GM19324 (cell line): ENCODE results near the gene ASIC2.

ENCODE experiments used
- ATAC-seq: cut with Tn5 transposase; IDR thresholded peaks from one replicate; pipeline ENCODE4 v1.9.1; 2021; ENCODE audit warnings: mild to moderate bottlenecking, moderate library complexity; ENCODE audit not compliant: unreplicated experiment, low FRiP score

The ASIC2 gene

DNA sequence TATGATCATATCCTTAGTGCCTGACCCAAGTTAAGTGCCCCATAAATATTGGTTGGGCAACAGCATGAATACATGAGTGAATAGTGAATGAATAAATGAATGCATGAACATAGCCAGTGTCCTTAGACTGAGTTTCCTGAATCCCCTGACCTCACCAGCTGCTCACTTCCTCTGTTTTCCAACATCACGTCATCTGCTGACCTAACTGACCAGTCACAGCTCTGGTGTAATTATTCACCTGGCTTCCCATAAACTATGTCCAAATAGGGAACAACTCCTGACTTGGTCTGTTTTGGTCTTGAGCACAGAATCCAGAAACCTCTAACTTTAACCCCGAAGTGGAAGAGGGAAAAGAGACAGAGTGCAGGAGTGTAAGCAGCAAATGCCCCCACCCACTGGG, 83.4 kb downstream of the ASIC2 start:
- ATAC-seq = no peak

DNA sequence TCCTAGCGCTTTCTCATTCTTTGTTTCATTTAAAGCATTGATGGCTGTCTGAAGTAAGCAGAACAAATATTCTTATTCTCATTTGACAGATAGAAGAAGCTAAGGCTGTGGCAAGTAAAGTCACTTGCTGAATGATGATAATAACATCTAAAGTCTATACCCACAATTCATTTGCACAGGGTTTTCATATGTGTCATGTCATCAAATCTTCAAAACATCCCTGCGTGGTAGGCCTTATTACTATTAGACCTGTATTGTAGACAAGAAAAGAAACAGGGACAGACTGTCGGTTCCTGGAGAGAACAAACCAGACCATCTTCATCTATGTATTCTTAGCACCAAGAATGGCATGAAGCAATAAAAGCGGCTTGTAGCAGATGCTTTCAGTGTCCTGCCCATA, 85.9 kb downstream of the ASIC2 start:
- no peak for ATAC-seq

DNA sequence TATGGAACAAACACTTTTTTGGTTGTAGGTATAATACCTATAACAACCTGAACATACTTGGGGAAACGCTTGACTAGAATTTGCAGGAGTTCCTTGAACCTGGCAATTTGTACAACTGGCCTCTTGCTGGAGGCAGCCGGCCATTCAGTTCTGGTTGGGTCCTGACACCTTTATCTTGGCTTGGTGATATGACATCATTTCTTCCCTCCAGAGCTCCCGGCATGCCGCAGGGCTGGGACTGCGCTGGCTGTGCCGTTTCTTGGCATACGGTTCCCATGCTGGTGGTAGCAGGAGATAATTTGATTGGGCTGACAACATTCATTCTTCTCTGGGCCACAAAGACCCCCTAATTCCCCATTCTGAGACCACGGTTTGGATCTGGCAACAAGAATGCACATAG, 87.5 kb downstream of the ASIC2 start:
- ATAC-seq = no peak

DNA sequence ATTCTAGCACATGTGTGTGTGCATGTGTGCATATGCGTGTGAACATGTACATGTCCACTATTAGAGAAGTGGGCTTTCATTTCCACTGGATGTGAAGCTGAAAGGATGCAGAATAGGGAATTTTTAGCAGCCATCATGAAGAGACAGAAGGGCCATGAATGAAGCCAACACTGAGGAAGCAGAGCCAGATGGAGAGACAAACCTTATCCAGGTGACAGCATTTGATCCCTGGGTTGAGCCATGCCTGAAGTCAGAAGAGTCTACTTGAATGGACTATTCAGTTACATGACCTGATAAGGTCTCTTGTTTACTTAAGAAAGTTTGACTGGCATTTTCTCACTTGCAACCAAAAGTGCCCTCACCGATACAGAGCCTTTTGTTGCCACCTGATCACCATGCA, 88.4 kb downstream of the ASIC2 start:
- ATAC-seq = no peak

DNA sequence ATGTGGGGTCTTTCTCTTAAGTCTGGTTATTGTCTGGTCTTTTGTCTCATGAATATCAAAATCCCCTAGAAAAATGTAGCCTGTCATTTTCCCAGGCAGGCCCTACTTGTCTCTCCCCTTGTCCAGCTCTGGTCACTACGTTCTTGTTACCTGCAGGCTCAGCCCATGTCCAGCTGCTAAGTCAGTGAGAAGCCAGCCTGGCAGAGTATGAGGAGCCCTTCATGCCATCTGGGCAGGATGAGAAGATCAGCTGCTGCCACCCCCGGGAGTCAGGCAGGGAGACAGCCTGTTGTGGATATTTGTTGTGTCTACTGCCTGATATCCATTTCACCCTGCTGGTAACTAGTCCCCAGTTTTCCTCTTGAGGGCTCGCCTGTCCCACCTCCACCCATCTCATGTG, 88.9 kb downstream of the ASIC2 start:
- ATAC-seq = no peak

DNA sequence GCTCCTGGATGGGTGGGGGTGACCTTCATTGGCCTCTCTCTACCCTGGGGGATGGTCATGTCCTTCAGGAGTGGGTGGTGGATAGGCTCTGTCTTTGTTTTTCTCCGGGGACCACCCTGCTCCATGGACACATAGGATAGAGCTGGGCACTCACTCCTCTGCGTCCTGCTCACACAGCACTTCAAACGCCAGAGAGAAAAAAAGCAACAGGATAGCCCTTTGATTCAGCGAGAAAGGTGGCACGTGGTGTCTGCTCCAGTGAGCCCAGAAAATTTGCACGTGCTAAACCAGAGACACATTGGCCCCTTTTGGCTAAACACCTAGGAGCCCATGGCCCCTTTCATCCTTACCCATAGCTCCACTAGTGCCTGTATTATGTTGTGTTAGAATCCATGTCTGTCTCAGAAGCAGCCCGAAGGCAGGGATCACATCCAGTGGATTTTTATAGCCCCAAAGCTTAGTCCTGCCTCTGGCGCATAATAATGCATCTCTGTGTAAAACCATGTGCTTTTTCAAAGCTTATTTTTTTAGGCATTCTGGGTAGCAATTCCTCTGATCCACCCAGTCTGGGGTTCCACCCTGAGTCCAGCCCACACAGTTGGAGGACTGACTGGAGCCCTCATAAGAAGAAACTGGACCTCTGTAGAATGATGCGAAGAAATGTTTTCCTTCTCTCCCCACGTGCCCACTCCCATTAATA, 90.1 kb downstream of the ASIC2 start:
- no peak for ATAC-seq

DNA sequence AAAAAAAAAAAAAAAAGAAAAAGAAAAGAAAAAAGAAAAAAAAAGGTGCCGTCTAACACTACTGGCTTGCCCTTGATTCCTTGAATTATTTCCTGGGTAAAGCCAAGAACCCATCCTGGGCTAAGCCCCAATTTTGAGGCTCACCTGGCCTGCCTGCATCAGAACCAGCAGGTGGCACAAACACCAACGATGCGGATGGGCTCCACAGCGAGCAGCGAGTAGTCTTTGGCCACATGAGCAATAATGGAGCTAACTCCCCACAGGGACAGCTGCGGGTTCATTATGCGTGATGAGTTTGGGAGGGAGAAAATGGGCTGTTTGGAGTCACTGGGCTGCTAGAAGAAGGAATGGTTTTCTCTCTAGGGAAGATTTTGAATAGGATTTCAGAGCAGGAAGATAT, 91.1 kb downstream of the ASIC2 start:
- no peak for ATAC-seq

DNA sequence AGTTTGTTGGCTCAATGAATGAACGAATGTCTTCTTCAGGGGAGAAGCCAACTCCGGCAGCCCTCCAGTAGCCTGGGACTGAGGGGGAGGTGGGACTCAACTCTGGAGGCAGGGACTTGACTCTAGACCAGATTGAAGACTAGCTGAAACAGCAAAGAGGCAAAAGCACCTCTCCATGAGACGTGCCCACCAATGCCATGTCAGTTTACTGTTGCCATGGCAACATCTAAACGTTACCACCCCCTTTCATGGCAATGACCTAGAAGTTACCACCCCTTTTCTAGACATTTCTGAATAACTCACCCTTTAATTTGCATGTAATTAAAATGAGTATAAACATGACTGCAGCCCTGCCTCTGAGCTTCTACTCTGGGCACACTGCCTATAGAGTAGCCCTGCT, 91.8 kb downstream of the ASIC2 start:
- no peak for ATAC-seq

DNA sequence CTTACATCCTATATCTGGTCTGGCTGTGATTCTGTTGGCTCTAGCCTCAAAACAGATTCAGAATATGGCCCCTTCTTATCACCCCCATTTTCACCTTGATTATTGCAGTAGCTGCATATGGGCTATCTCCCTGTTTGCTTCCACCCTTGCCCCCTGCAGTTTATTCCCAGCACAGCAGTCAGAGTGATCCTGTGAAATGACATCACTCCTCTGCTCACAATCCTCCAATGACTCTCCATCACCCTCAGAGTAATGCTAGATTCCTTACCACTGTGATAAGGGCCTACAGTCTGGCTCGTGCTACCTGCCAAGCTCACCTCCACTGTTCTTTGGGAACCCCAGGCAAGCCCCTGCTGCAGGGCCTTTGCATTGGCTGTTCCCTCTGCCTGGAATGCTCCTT, 92.5 kb downstream of the ASIC2 start:
- no peak for ATAC-seq

DNA sequence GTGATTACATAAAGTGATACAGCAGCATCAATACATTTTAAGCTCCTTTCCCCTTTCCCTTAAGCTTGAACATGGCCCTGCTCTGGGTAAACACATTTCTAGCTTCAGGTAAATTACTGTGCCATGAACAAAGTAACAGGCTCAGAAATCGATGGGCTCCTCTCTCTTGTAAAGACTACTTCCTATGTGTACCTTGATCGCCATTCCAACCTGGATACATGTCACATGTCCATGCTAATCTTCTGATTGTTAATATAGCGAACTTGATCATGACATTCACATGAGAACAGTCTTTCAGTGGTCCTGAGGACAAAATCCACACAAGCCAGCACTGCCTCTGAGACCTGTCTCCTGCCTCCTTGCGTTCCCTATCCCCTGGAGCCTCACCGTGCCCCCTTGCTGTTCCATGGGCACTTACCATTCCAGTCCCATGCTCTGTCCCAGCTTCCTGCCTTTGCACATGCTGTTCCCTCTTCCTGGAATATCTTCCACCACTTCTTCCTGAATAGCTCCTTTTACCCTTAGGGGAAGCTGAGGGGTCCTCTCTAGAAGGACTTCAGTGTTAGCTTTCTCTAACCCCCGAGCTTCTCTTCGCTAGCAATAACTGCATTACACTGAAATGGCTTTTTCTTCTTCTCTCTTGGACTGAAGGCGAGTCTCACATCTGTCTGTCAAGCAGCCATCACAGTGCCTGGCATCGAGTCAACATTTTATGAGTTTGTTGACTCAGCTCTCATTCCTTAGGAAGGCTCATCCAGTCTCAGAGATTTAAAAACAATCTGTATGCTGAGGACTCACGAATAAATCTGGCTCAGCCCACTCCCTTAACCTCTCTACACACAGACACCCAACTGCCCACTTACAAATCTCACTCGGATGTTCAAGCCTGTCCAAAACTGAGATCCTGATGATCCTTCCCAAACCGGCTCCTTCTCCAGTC, 93.3 kb downstream of the ASIC2 start:
- no peak for ATAC-seq

DNA sequence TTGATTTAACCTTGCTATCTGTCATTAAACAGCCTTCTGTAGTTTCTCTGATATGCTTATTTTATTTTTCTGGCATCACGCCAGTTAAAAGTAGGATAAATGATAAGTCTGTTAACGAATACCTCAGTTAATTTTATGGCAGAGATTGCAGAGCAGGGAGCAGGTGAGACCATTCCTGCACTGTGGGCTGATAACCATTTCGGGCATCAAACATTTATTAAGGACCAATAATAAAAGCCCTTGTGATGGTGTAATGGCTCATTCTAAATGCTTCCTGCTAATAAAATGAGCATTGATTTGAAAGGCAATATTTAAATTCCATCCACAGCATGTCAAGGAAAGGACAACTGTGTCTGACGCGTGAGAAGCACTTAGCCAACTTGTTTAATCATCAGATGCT, 94.1 kb downstream of the ASIC2 start:
- ATAC-seq = no peak

DNA sequence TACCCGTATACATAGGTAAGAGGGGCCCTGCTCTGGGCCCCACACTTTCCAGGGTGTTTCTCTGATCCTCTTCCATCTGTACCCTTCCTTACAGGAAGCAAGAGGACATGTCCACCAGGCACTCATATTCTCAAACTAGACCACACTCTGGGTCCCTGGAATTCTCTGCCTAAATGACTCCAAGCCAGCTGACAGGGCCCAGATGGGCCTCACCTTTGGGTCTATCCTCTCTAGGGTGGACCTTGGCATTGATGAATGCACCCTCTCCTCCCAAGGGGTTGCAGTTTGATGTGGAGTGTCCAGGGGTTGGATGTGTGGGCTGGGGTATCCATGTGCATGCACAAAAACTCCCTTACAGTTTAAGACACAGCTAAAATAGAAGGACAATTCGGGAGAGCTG, 95.8 kb downstream of the ASIC2 start:
- ATAC-seq = no peak

DNA sequence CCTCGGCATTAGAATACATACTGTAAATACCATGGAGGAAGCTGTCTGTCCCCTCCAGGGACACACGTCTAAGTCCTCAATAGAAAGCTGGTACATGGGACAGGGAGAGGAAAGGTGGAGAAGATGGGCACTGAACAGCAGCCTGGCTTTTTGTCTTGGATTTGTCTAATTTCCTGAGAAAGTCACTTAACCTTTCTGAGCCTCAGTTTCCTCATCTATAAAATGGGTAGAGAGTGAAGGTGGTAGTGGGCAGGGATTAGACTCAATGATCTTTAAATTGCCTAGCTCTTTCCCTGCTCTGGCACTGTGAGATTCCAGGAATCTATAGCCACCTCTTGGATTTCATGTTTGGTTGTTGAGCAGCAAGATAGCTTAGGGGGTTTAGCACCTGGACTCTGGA, 96.2 kb downstream of the ASIC2 start:
- ATAC-seq = no peak

DNA sequence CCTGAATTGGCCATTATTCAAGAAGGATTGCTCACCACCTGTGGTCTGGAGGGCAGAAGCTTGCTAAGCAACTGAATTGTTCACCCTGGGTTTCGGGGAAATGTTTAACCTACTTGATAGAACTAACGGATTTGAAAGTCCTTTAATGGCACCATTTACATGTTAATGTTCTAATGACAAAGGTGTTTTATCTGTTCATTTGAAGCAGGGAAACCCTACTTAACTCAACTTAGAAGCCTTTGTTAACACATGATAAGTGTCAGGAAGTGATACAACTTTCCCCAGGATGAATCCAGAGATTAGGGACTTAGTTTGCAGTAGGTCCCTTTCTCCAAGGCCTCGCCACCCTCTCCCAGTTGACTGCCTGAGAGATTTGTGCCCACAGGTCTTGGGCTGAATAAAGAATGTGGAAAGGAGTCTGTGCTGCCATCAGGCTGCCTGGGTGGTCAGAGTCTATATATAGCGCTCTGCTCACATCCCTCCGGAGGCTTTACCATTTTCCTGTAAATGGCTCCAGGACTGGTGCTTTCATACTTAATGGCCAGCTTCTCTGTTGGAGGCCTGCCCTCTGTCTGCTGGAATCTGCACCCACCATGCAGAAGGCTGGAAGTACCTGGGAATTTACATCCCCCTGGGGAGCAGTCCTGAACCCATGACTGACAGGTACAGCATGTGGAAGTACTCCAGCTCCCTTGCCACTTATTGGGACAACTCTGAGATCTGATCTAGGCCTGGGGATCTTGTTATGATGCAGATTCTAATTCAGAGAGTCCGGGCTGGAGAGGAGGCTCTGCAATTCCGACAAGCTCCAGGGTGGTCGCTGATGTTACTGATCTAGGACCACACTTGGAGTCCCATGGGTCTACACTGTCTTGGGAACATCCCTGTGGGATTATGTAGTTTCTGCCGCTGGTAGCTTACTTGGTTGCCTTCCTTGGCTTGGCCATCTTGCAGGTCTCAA, 99.9 kb downstream of the ASIC2 start:
- no peak for ATAC-seq

DNA sequence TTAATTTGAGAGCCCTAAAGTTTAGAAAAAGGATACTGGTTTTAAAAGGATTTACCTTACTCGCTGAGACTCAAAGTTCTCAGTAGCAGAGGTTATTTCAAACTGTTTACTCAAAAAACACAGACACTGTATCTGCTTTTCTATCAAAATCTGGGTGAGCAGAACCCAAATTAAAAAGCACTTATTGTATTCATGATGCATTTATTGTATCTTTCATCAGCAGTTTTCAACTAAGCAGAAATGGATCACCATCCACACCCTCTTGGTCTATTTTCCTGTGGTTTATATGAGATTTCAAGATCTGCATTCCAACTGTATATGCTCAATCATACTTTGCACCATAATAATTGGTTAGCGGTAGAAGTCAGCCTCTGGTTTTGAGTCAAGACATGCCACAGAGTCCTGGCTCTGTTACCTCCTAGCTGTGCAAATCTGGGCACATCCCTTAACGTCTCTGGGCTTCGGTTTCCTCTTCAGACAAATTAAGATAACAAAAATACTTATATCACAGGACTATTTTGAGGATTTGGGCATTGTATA, 109.5 kb downstream of the ASIC2 start:
- ATAC-seq = no peak

DNA sequence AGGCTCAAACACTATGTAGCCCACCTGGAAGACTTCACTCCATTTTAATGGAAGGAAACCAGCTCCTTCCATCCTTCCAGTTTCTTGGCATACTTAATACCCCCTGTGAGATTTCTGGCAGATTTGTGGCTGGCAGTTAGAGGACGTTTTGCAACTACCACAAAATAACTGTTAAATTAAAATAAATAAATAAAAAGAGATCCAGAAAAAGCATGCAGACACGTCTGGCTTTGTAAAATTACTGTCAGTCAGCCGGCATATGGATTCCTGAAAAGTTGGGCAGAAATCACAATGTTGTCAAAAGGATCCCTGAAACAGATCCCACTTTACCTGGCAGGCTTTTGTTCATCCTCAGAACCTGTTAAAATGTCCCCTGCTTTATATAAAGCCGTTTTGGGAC, 113.9 kb downstream of the ASIC2 start:
- no peak for ATAC-seq

DNA sequence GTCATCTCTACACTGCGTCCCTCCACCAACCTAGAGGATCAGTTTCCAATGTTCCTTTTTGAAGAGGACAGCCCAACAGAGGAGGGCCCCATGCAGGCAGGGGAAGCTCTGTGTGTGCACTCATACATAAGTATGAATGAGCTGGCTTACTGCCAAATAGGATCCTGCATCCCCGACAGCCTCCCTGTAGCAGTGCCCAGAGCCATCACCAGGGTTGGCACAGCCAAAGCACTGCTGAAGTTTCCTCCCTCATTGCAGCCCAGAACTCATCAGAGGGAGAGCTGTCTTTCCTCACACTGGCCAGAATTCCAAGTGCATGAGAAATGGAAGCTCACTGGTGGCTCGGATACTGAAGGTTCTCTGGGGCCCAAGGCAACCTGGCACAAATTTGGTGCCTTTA, 114.4 kb downstream of the ASIC2 start:
- ATAC-seq = no peak

DNA sequence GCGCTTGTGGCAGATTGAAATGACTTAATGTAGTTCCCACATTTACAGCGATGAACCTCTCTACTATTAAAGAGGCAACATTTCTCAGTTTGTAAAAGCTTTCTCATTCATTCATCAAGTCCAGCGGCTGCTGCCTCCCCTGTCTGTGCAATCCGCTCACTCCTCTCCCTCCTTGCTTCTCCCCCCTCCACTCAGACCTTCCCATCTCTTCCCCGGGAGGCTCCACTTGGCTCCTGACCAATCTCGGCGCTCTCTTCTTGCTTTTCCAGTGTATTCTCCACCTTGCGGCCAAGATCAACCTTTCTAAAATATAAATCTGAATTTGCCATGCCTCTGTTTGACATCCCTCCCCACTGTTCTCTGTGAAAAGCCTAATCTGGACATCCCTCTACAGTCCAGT, 117.5 kb downstream of the ASIC2 start:
- no peak for ATAC-seq

DNA sequence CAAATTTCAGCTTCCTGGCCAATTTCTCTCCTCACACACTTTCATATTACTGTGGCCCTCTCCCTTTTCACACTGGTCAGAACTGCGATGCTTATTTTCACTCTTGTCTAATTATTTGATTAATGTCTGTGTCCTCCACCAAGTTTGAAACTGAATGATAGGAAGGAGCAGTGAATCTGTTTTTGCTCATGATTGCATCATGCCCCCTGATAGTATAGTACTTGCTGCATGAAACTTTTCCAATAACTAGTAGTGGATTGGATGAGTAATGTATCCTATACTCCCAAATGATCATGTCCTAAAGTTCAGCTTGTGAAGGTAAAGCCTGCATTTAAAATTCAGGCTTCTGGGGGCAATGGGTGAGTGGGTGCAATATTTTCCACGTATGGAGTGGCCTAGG, 121.2 kb downstream of the ASIC2 start:
- no peak for ATAC-seq

DNA sequence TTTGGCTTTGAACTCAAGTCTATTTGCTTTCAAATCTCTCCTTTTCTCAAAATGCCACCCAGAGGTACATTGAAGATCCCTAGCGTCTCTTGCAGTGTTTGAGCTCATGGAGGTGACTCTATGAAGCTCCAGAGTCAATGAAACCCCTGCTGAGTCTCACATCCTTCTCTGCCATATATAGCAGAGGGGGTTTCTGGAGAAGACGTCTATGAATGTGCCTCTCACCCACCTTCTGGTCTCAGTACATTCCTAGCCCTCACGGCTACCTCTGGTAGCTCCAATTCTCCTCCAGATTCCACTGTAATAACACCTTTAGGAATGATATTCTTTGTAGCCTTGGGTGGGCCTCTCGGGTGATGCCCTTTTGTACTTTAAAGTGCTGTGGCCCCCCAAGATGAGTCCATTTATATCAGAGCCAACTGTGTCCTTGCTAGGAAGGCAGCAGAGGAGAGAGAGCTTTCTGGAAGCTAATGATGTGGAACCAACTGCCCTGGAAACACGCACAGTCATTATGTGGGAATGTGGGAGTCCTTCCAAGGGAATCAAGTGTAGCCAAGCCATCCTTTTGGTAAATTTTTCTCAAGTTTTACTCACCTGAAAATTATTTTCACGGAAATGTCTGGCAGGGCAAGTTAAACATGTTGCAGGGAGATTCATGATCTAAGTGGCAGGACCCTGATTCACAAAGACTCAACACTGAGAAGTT, 123.4 kb downstream of the ASIC2 start:
- no peak for ATAC-seq
